GM18526 (cell line): ENCODE results near the gene ZNF516.

Experiments used
- POLR2A ChIP-seq: IDR thresholded peaks from 3 replicates; pipeline ENCODE4 v1.6.1; 2011; ENCODE audit not compliant: insufficient read length; ENCODE audit errors: extremely low read depth

Gene ZNF516

DNA sequence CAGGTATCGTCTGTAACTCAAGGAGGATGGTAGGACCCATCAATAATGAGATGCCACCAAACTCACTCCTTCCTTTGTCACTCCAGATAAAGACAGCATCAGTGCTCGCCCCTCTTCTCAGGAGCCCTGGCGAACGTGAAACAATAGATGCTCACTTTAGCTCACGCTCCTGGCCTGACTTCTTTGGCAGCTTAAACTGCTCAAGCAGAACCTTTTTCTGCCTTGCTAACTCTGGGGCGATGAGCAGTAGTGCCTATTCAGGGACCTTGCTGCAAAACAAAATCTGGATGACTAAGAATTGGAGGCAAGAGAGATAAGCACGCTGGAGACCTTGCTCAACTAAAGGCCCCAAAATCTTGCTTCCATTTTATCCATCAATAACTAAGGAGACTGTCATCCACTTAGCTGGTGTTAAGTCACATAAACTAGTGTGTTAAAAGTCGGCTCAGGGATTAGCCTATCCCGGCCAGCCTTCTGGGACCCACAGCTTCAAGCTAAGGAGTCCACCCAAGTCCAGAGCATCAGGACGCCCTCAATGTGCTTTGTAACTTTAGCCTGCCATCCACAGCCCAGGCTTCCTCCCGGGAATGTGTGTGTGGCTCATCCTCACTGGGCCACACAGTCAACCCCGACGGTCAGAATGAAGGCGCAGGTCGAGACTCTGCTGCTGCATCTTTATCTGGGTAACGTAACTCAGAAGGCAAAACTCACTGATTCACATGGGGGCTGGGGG is 38.9 kb downstream of the ZNF516 start:
- TF ChIP-seq POLR2A: no peak

DNA sequence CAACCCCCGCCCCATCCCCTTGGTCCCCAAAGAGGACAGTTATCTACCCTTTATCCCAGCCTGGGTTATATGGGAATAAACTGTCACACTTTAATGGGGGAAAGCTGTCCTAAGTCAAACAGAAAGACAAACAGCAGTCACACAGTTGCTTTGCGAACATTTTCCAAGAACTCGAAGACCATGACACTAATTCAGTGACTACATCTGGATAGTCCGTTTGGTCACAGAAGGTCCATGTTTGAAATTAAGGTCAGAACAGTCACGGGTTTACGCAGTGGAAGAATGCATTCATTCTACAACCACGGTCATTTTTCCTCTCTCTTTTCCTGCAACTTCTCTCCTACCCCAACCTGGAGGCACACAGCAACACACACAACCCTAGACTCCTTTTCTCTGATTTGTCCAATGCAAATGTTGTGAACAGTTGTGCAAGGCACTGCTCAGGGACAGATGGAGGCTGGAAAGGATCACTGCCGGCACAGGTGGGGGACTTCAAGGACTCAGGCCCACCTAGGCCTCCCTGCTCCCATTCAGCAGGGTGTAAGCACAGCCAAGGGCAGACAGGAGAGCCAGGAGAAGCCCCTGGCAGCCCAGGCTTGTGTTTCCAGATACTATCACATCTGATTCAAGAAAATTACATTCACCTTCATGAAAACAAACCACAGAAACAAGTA is 39.9 kb downstream of the ZNF516 start:
- no peak for TF ChIP-seq POLR2A

DNA sequence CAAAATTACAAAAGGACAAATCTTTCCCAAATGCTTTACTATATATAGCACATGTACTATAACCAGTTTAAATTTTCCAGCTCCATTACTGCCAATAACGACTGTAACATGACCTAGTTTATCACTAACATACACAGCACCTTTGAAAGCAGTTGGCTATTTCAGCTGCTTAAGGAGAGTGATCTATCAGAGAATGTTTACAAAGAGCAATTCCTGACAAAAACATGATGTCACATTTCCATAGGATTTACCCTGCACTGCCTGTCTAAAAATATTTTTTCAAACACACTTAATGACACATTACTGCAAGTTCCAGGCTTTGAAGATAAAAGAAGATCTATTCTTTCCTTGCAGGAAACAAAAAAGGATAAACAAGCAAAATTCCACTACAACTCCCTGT is 40.6 kb downstream of the ZNF516 start:
- no peak for TF ChIP-seq POLR2A

DNA sequence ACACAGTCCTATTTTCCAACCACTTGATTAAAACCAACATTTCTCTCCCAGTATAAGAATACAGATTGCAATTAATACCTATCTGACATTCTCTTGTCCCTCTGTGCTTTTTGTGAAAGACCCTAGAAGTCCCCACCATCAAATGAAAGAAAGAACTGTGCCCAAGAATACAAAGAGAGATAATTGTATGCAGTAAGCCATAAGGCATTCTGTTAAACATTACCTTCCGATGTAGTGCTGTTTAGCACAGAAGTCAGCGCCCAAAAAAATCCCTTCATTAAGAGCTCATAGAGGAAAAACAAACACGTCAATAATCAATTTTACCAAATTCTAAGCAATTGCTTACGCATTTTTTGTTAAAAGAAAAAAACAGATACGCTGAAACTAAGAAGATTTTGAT is 41.1 kb downstream of the ZNF516 start:
- no peak for TF ChIP-seq POLR2A

DNA sequence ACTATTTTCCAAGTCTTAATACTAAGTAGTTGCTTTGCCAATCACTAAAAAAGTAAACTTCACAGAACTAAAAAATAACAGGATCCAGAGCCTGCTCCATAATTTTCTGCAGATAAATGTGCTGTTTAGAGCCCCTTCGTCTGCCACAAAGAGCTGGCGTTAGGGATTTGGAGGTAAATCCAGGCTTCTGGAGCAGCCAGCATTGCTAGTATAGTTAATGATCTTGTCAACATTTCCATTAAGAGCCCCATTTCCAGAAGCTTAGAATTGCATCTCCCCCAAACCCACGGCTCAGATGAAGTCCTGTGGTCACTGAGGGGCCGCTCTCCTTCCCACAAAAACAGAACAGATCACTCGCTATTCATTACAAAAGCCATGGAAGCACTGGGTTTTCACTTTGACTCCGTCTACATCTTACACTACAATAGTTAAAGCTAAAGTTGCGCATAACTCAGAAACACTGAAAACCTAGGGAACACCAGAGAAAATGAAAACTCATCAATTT is 41.9 kb downstream of the ZNF516 start:
- no peak for TF ChIP-seq POLR2A

DNA sequence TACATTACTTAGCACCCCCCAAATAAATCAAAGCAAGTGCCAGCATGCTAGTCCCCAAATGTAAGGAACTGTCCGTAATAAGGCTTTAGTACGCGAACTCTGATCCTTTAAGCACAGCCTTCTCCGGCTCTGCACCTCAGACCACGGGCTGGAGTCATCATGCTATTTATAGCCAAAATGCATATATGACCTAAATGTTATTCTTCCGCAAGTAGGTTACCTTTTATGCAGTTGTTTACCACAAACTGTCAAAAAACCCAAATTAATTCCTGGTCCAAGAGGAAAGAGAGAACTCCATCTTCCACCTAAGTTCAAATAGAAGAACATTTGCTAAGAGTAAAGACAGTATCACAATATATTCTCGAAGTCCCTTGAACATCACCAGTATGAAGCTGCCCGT is 42.7 kb downstream of the ZNF516 start:
- TF ChIP-seq POLR2A: no peak

DNA sequence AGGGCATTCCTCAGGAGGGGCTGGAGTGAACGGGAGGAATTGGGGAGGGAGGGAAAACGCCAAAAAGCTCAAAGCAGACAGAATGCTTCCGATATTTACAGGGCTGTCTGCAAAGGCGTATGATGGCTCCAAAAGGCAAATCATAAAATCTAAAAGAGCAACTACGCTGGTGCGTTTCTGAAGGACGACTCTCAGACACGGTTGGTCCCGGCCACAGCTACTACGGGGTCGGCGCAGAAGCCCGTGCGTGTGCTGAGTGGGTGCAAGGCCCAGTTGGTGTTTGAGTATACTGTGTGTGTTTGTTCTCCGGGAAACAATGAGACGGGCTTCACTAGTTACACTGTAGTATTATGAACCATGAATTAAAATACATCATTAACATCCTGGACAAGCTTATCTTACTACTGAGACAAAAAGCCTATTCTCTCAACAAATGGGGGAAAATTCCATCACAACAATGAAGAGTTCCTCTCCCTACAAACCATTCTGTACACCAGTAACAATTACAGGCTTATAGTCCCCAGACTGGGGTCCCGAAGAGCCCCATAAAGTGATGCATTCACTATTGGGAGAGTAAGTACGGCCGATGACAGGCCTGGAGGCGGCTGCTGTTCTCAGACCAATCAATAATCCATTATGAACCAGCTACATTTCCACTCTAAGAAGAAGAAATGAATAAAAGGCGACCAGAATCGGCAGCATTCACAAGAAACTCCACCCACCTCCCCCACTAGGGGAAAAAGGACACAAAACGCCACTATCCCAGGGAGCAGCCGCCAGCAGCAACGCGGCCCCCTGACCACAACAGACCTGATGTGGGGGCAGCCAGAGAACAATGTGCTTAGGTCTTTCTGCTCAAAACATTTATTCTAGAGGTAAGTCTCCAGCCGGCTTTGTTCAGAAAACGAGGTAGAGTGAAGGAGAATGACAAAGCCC is 43.4 kb downstream of the ZNF516 start:
- TF ChIP-seq POLR2A: no peak

DNA sequence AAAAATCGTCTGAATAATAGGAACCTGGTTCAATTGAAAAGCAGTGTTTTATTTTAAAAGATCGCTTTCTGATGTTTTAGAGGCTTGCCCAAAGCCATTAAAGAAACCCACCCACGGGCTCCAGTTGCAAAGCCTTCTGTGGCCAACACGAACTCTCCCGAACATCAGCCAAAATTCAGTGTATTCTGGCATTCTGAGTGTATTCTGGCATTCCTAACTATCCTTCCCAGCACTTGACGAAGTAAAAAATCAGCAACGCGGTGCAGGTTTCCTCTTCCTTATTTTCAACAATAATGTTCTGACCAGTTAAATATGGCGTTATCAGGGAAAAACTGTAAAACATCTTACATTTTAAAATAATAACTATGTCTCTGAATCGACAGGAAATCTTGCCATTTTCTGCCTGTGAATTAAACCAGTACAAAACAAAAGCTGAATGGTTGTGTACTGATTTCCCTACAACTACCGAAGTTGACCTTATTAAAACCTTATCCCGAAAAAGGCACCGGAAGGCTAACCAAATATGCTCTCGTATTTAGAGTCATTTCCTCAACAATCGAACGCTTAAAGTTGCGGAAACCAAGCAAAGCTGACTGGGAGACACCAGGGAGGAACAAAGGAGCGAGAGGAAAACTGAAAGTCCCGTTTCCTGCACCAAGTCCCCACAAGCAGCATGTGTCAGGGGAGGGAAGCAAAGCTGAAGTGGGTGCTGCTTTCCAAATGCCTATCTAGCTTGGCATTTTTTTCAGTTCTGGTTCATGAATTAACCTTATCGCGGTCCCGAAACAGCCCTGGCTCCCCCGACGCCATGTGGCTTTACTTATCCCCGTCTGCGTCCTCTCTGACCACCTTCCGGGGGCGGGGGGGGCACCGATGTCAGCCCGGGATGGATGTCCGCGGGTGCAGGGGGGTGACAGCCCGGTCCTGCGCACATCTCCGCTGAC is 44.3 kb downstream of the ZNF516 start:
- no peak for TF ChIP-seq POLR2A

DNA sequence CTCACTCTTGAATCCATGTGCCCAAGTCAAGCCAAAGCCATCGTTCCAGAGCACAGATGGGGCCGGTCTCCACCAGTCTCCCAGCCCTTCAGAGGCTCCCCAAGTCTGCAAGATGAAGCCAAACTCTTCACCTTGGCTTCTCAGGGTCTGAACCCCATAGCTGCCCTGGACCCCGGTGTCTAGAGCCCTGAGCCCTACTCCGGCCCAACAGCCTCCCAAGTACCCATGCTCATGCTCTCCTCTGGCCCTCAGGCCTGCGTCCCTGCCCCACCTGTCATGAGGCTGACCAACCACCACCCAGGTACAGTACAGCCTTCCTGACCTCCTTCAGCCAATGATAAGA is 46.0 kb downstream of the ZNF516 start:
- TF ChIP-seq POLR2A: no peak

DNA sequence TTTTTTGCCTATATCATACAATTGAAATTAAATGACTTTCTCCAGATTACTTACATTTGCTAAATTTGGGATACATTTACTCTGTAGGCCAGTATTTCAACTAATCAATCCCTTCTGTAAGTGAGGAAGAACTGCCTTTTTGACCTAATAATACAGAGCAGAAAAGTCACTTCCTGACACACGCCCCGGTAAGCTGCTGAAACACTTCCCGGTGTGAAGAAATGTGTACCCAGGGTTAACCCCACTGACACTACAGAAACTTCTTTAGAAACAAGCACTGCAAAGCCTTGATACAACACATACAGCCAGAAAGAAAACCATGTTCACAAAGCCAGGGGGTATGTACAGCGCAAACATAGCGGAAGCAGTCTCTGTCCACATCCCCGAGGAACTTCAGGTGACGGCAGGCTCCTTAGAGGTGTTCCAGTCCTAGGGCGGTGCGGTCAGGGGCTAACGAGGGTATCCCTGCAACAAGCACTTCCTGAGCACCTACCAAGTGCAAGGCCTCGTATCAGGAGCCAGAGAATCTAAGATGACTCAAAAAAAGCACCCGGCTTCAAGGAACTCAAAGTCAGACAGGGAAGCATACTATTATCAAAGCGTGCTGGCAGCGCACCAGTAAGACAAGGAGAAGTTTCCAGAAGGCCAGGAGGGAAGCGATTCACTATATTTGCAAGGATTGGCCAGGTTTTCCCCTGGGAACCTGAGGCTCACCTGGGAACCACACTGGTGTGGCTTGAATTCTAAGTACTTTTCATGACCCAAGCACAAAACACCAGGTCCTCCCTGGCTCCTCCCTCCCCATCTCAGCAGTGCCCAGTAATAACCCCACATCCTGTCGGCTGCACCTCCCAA is 46.6 kb downstream of the ZNF516 start:
- TF ChIP-seq POLR2A: no peak

DNA sequence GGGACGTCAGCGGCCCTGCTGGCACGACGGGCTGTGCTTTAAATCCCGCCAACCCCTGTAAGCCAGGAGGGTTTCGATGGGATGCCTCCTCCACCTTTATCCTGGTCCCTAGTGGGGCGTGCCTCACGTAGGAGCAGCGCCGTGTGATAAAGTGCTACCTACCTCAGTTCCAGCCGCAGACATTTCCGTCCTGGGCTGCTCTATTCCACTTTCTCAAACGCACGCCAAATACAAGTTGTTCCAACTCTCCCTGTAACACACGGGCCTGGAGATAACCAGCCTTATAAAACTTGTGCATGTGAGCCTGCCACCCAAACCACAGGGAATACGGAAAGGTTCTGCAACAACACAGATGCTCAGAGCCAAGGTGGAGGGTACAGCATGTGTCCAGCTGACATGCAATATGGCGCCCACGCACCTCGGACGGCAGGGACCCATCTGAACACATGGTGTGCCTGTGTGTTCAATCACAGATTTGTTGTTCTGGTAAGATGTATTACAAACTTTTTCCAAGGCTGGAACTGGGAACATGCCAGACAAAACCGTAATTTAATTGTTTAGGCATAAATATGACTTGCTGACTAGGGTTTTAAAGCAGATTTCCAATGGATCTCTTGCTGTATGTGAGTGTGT is 47.7 kb downstream of the ZNF516 start:
- no peak for TF ChIP-seq POLR2A

DNA sequence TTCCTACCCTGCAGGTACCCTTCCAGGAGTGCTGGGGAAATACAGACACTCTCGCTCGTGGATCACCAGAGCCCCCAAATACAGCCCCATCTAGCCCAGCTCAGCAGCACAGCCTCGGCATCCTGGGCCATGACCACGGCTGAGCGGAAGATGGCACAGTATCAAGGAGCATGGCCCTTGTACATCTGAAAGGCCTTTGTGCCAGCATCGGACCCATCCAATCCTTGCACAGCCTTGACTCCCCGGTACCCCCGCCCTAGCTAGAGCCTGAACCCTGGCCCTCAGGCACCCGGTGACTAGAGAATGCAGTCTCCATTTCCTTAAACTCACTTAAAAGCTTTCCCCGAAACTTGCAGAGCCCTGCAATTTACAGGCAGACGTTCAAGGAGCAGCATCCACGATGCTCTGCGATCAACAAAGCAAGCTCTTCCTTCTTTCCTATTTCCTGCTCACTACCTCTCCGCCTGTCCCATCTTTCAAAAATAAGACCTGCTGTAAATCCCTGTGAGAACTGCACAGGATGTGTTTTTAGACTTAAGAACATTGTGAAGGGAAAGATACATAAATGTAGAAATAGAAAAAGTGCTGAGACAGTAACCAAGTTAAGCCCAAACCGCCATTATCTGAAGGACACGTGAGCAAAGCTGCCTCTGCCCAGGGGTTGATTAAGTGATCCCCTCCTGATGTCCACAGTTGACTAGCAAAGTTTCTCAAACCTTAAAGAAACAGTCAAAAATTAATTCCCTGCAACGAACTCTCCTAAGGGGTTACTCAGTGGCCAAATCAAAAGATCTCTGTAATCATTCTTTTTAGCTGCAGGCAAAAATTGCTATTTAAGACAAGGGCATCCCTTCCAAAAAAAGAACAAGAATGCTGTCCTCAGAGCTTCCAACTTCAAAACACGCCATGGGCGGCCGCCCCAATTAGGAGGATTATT is 48.5 kb downstream of the ZNF516 start:
- no peak for TF ChIP-seq POLR2A
